Islet of Langerhans (tissue), 1 donor: Measurements from ENCODE around the gene OOSP4B.
"Not testable (repeated sequence)": the region's sequence is repeated elsewhere in the genome, so short reads cannot be mapped to it uniquely, and the experiment has no call there.

Experiments used
- FAIRE-seq: peaks from one replicate; lab custom pipeline; 2011; peaks lifted over from hg19 to GRCh38; lab: Jason Lieb, UNC

Gene OOSP4B

GRCh38 chr11:60059521-60060240 is 42.7 kb downstream of the OOSP4B start:
- FAIRE-seq: no peak

GRCh38 chr11:60064111-60064510 is 47.1 kb downstream of the OOSP4B start:
- no peak for FAIRE-seq

DNA sequence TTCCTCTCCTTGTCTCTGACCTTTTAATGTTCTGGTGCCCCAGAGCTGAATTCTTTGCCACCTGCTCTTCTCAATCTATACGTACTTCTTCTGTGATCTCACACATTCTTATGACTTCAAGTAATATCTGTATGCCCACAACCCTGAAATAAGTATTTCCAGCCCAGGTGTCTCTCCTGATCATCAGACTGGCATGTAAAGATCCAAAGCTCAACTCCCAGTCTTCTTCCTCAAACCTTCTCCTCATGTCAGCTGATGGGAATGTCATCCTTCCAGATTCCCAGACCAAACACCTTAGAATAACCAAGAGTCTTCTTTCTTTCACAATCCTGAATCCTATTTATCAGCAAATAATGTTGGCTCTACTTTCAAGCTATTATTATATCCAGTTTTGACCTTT is 48.8 kb downstream of the OOSP4B start:
- no peak for FAIRE-seq

- FAIRE-seq: no peak
Measured at GRCh38 chr11:60069450-60069849, 52.5 kb downstream of the OOSP4B start.

- FAIRE-seq: not testable (repeated sequence)
Measured at GRCh38 chr11:60071644-60072043, 54.7 kb downstream of the OOSP4B start.

DNA sequence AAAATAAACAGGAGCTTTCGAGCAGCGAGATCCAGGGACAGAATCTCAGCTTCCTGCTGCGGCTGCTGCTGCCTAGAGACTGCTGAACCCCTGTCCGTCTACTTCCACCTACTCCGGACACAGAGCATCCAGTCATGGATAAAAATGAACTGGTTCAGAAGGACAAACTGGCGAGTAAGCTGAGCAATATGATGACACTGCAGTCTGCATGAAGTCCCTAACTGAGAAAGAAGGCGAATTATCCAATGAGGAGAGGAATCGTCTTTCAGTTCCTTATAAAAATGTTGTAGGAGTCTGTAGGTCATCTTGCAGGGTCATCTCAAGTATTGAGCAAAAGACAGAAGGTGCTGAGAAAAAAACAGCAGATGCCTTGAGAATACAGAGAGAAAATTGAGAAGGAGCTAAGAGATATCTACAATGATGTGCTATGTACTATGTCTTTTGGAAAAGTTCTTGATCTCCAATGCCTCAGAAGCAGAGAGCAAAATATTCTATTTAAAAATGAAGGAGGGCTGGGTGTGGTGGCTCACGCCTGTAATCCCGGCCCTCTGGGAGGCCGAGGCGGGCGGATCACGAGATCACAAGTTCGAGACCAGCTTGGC is 60.3 kb downstream of the OOSP4B start:
- FAIRE-seq: no peak

GRCh38 chr11:60077981-60078380 is 61.0 kb downstream of the OOSP4B start:
- no peak for FAIRE-seq

DNA sequence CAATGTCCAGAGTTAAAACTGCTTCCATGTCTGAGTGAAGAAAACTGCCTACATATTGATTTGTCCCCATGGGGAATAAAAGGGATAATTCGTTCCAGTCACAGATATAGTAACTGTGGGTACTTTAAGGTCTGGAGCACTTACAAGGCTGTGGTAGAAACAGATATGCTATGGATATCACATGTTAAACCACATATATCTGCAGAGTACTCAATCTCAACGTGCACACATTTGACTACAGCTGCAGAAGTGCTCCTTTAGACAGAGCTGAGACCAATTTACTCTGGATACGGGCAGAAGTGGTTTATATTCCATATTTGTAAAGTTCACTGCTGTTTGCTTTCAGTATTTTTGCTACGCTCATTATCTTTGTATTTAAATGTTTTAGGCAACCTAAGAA is 61.8 kb downstream of the OOSP4B start:
- FAIRE-seq: no peak

GRCh38 chr11:60080535-60080934 is 63.6 kb downstream of the OOSP4B start:
- FAIRE-seq: no peak
